B cell (primary cell): Measurements from ENCODE around the gene SHISAL2A. TPM values are rescaled to one million over a fixed set of nuclear protein-coding genes. Genes with fewer than 3 reads are reported as not detected.

Source experiments
- ATAC-seq: fragments of 200-7000 bp; cut with Tn5 transposase; one replicate; pipeline ENCODE4 v1.10.0; 2021; ENCODE audit warnings: low read depth, mild to moderate bottlenecking, moderate number of reproducible peaks, moderate library complexity
- CTCF ChIA-PET: fragments of 350-600 bp; sonication (Branson Sonifier 250); formaldehyde crosslinking; loops from one replicate; lab custom pipeline; 2021; ENCODE audit warnings: antibody characterized with exemption, inconsistent platforms; lab: Charles Lee
- POLR2A ChIA-PET: fragments of 350-600 bp; sonication (Branson Sonifier 250); formaldehyde crosslinking; loops from one replicate; lab custom pipeline; 2021; ENCODE audit warnings: antibody characterized with exemption; lab: Charles Lee
- DNase-seq: peaks from one replicate; pipeline ENCODE4 v3.0.0; 2013
- H2AFZ ChIP-seq: 2 replicates; pipeline ENCODE4 v1.6.1; 2012; ENCODE audit warnings: mild to moderate bottlenecking, low read depth, low read length; ENCODE audit not compliant: insufficient read depth, poor library complexity, severe bottlenecking
- H3K27ac ChIP-seq, 2 donors: 1 replicate in 1 of 2; 2 replicates in 1 of 2; pipeline ENCODE4 v1.5.1; 2012 to 2013; ENCODE audit warnings: low read length in 2 of 2, mild to moderate bottlenecking in 2 of 2, moderate library complexity in 1 of 2
- H3K27me3 ChIP-seq, 4 experiments: fragments of 200-600 bp in 1 of 4; sonication (generic) in 1 of 4; replicated peaks in 1 of 4; 1 replicate in 2 of 4; 2 replicates in 2 of 4; pipeline versions ENCODE4 v1.6.1 to v1.7.0; 2013 to 2016; ENCODE audit warnings: low read length in 3 of 4, mild to moderate bottlenecking in 2 of 4, mixed read lengths in 1 of 4, moderate library complexity in 1 of 4; ENCODE audit not compliant: insufficient read depth in 4 of 4, control insufficient read depth in 3 of 4; ENCODE audit errors: control extremely low read depth in 1 of 4
- H3K36me3 ChIP-seq, 2 experiments: replicated peaks in 1 of 2; 1 replicate in 1 of 2; 2 replicates in 1 of 2; pipeline versions ENCODE4 v1.6.1 to v1.7.1; 2013; ENCODE audit warnings: low read length in 1 of 2; ENCODE audit not compliant: insufficient read depth in 2 of 2, control insufficient read depth in 1 of 2; ENCODE audit errors: control extremely low read depth in 1 of 2, extremely low read depth in 1 of 2
- H3K4me1 ChIP-seq, 2 donors: fragments of 200-600 bp in 1 of 2; sonication (generic) in 1 of 2; 1 replicate in 1 of 2; 2 replicates in 1 of 2; pipeline versions ENCODE4 v1.5.1 to v1.6.1; 2013 to 2017; ENCODE audit warnings: low read length in 2 of 2; ENCODE audit not compliant: control insufficient read depth in 2 of 2, insufficient read depth in 2 of 2
- H3K4me2 ChIP-seq: replicated peaks from 2 replicates; pipeline ENCODE3; 2012; ENCODE audit warnings: mild to moderate bottlenecking, low read depth, low read length; ENCODE audit not compliant: poor library complexity, severe bottlenecking
- H3K4me3 ChIP-seq, 5 experiments: fragments of 200-600 bp in 1 of 5; sonication (generic) in 1 of 5; 1 replicate in 3 of 5; 2 replicates in 2 of 5; pipeline versions ENCODE4 v1.5.1 to v1.7.0; 2011 to 2016; ENCODE audit warnings: low read length in 4 of 5, mild to moderate bottlenecking in 4 of 5, low read depth in 2 of 5, control low read depth in 1 of 5, moderate library complexity in 1 of 5; ENCODE audit not compliant: insufficient read depth in 1 of 5; ENCODE audit errors: control extremely low read depth in 1 of 5, extremely low read depth in 1 of 5
- H3K79me2 ChIP-seq: fragments of 200-600 bp; sonication (generic); one replicate; pipeline ENCODE4 v1.6.0; 2016; ENCODE audit warnings: low read length; ENCODE audit not compliant: control insufficient read depth, insufficient read depth
- H3K9ac ChIP-seq: fragments of 200-600 bp; sonication (generic); 2 replicates; pipeline ENCODE4 v1.6.1; 2017; ENCODE audit warnings: mild to moderate bottlenecking, low read length, moderate library complexity
- H3K9me3 ChIP-seq, 3 donors: one replicate each; pipeline versions ENCODE4 v1.6.1 to v1.7.1; 2013; ENCODE audit warnings: low read length in 2 of 3; ENCODE audit not compliant: control insufficient read depth in 2 of 3, insufficient read depth in 1 of 3; ENCODE audit errors: control extremely low read depth in 1 of 3
- H4K20me1 ChIP-seq: 2 replicates; pipeline ENCODE4 v1.6.0; 2012; ENCODE audit warnings: mild to moderate bottlenecking, low read length; ENCODE audit not compliant: insufficient read depth, control insufficient read depth, poor library complexity, severe bottlenecking
- H3K27ac Mint-ChIP-seq: one replicate; pipeline ENCODE4 v1.8.0; 2021; ENCODE audit warnings: mixed read lengths
- H3K27me3 Mint-ChIP-seq: one replicate; pipeline ENCODE4 v1.8.0; 2021; ENCODE audit warnings: mixed read lengths
- H3K4me1 Mint-ChIP-seq: one replicate; pipeline ENCODE4 v1.8.0; 2021; ENCODE audit warnings: mixed read lengths
- H3K4me3 Mint-ChIP-seq: one replicate; pipeline ENCODE4 v1.8.0; 2021; ENCODE audit warnings: mixed read lengths
- H3K9me3 Mint-ChIP-seq: one replicate; pipeline ENCODE4 v1.8.0; 2022; ENCODE audit warnings: mixed read lengths; ENCODE audit not compliant: insufficient read depth
- EZH2 ChIP-seq: IDR thresholded peaks from 2 replicates; pipeline ENCODE4 v1.6.1; 2012; ENCODE audit warnings: borderline replicate concordance, low read depth, mild to moderate bottlenecking, moderate library complexity, low read length; ENCODE audit not compliant: insufficient read depth, poor library complexity, severe bottlenecking
- WGBS: methylation state at CpG from one replicate; pipeline ENCODE4 v1.1.5; 2013; ENCODE audit warnings: missing lambda C conversion rate; ENCODE audit not compliant: insufficient coverage; 5-methylcytosine and 5-hydroxymethylcytosine counted together
- intact Hi-C: fragments of 100-400 bp; cut with micrococcal nuclease; formaldehyde crosslinking; loops from one replicate; pipeline ENCODE4 v1.10.0; 2022
- polyA plus RNA-seq: library from polyadenylated mRNA; depleted of rRNA; stranded (reverse); fragments of >200 nt; gene quantifications from 2 replicates; pipeline ENCODE4 v1.2.3, GENCODE V29; 2012
- total RNA-seq, 2 donors: library from RNA; stranded (reverse); fragments of 120-200 nt in 1 of 2; gene quantifications; 1 replicate in 1 of 2; 2 replicates in 1 of 2; pipeline versions ENCODE4 v1.2.3 to v1.2.4, GENCODE V29; 2013 to 2022
- TF ChIP-seq, protein P1 (sequence below): fragments of 200-600 bp; IDR thresholded peaks from one replicate; pipeline ENCODE4 v1.8.0; 2022; ENCODE audit warnings: antibody characterized with exemption, mild to moderate bottlenecking

Gene SHISAL2A
- total and polyA plus RNA-seq, 2 donors (not counting 1 experiment from before 2014, with no cell fraction given) = 63.3 to 91.0 TPM

DNA sequence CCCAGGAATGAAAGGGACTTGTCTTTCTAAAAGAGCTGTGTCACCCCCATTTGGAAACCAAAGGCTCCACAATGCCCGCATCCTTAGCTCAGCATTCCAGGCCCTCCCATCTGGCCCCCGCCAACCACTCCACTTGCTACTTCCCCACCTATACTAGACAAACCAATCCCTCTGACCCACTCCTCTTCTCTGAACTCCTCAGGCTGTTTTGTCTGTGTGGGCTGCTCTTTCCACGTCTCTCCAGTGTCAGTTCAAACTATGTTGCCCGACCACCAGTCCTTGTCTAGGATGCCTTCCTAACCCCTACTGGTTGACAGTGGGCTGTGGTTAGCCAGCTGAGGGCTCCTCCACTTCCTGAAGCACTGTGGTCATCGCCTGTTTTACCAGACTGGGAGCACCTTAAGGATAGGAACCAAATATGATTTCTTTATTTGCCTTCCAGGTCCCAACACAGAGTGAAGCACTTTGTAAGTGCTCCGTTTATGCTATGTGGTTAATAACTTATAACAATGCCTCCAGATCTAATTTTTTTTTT lies 73.2 kb downstream of the SHISAL2A start:
- Histone ChIP-seq H3K27ac (no peak overlapping the region), H3K79me2 (no peaks in the 10 kb centered on the region), H3K9me3 (no peaks in the 10 kb centered on the region), H3K4me3 (no peak overlapping the region), H3K27me3 (no peaks in the 10 kb centered on the region), H4K20me1 (no peaks in the 10 kb centered on the region), H3K9ac (no peak overlapping the region), H3K4me1 (peaks cover 4 to 16% of the 10 kb centered on the region in 2 donors), H3K36me3 (no peaks in the 10 kb centered on the region), H2AFZ (no peak overlapping the region), H3K4me2 (no peak overlapping the region)
- ATAC-seq = no peak
- ChIA-PET POLR2A (interaction anchor here (0.5 kb wide), 1 partner anchor 137 kb away, joined by 6 read pairs; no protein-coding TSS in a partner anchor), CTCF (no interaction called here)
- DNase-seq = no peak
- H3K27ac Mint-ChIP-seq = no peak overlapping the region
- TF ChIP-seq EZH2 = no peak
- TF ChIP-seq, protein P1, sequence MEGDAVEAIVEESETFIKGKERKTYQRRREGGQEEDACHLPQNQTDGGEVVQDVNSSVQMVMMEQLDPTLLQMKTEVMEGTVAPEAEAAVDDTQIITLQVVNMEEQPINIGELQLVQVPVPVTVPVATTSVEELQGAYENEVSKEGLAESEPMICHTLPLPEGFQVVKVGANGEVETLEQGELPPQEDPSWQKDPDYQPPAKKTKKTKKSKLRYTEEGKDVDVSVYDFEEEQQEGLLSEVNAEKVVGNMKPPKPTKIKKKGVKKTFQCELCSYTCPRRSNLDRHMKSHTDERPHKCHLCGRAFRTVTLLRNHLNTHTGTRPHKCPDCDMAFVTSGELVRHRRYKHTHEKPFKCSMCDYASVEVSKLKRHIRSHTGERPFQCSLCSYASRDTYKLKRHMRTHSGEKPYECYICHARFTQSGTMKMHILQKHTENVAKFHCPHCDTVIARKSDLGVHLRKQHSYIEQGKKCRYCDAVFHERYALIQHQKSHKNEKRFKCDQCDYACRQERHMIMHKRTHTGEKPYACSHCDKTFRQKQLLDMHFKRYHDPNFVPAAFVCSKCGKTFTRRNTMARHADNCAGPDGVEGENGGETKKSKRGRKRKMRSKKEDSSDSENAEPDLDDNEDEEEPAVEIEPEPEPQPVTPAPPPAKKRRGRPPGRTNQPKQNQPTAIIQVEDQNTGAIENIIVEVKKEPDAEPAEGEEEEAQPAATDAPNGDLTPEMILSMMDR = no peak
- H3K4me3 Mint-ChIP-seq = no peak overlapping the region
- intact Hi-C loops = loop anchor here (10.0 kb wide), 2 partner anchors 309 to 1471 kb away; partner anchors contain the start of gene RNF11
- peaks cover 16% of the 10 kb centered on the region for H3K4me1 Mint-ChIP-seq
- H3K9me3 Mint-ChIP-seq = no peaks in the 10 kb centered on the region
- WGBS = 100% methylated on average over 2 of the region's 6 CpGs
- H3K27me3 Mint-ChIP-seq = peaks cover 3% of the 10 kb centered on the region

Other genes starting within 250 kb of the SHISAL2A start
- 1.3 TPM in 2 replicates for gene ORC1, start 228.7 kb upstream of the SHISAL2A start, total RNA-seq
- gene ORC1, start 228.7 kb upstream of the SHISAL2A start, polyA plus RNA-seq = 0.71 and 0.78 TPM in 2 replicates
- 68.1 and 69.8 TPM in 2 replicates for gene PRPF38A, start 228.6 kb upstream of the SHISAL2A start, total RNA-seq
- gene PRPF38A, start 228.6 kb upstream of the SHISAL2A start, polyA plus RNA-seq = 21.8 and 26.8 TPM in 2 replicates
- 248 and 265 TPM in 2 replicates for gene TUT4, start 80.1 kb upstream of the SHISAL2A start, total RNA-seq
- gene TUT4, start 80.1 kb upstream of the SHISAL2A start, polyA plus RNA-seq = 76.6 and 114 TPM in 2 replicates
- 21.4 and 23.9 TPM in 2 replicates for gene GPX7, start 30.8 kb upstream of the SHISAL2A start, total RNA-seq
- gene GPX7, start 30.8 kb upstream of the SHISAL2A start, polyA plus RNA-seq = 14.5 and 27.6 TPM in 2 replicates
- gene COA7, start 65.2 kb downstream of the SHISAL2A start, total RNA-seq = 9.3 and 11.3 TPM in 2 replicates
- gene COA7, start 65.2 kb downstream of the SHISAL2A start, polyA plus RNA-seq = 1.3 and 2.2 TPM in 2 replicates
- gene ZYG11B, start 93.3 kb downstream of the SHISAL2A start, total RNA-seq = 22.3 and 22.7 TPM in 2 replicates
- 3.6 and 4.5 TPM in 2 replicates for gene ZYG11B, start 93.3 kb downstream of the SHISAL2A start, polyA plus RNA-seq
- gene ZYG11A, start 209.6 kb downstream of the SHISAL2A start, total RNA-seq = 1.5 and 1.7 TPM in 2 replicates
- gene ZYG11A, start 209.6 kb downstream of the SHISAL2A start, polyA plus RNA-seq = 0.24 and 0.53 TPM in 2 replicates